H1 (cell line): Measurements from ENCODE around the gene LRRC72. TPM values are rescaled to one million over a fixed set of nuclear protein-coding genes. Genes with fewer than 3 reads are reported as not detected.
"Not testable (repeated sequence)": the region's sequence is repeated elsewhere in the genome, so short reads cannot be mapped to it uniquely, and the experiment has no call there.

ENCODE experiments used
- CTCF ChIA-PET: fragments of 300-600 bp; sonication (Branson Sonifier 250); formaldehyde crosslinking; loops from one replicate; lab custom pipeline; 2021; ENCODE audit not compliant: partially characterized antibody; lab: Charles Lee
- POLR2A ChIA-PET: fragments of 300-600 bp; sonication (Branson Sonifier 250); formaldehyde crosslinking; loops from one replicate; lab custom pipeline; 2021; ENCODE audit warnings: inconsistent platforms; ENCODE audit not compliant: partially characterized antibody; lab: Charles Lee
- DNase-seq, 2 experiments: peaks; one replicate each; pipeline versions ENCODE4 v3.0.0 to v3.0.0-alpha.2; 2010 to 2022; ENCODE audit warnings: low spot score in 2 of 2, low read depth in 1 of 2, mixed read lengths in 1 of 2
- FAIRE-seq: peaks from 2 replicates; lab custom pipeline; 2011; peaks lifted over from hg19 to GRCh38; lab: Jason Lieb, UNC
- H2AFZ ChIP-seq: 2 replicates; pipeline ENCODE4 v1.8.1; 2012; ENCODE audit warnings: low read length, inconsistent platforms
- H2AK5ac ChIP-seq: 2 replicates; pipeline ENCODE4 v1.6.1; 2013; ENCODE audit warnings: low read depth, low read length
- H2BK120ac ChIP-seq: replicated peaks from 2 replicates; pipeline ENCODE3; 2013; ENCODE audit warnings: low read depth, low read length, inconsistent platforms
- H2BK12ac ChIP-seq: 2 replicates; pipeline ENCODE4 v1.6.1; 2013; ENCODE audit warnings: low read depth, low read length
- H2BK15ac ChIP-seq: 2 replicates; pipeline ENCODE4 v1.6.1; 2013; ENCODE audit warnings: low read length
- H2BK20ac ChIP-seq: 2 replicates; pipeline ENCODE4 v1.6.1; 2013; ENCODE audit warnings: low read length
- H2BK5ac ChIP-seq: 2 replicates; pipeline ENCODE4 v1.6.1; 2013; ENCODE audit warnings: low read depth, low read length
- H3K14ac ChIP-seq: 2 replicates; pipeline ENCODE4 v1.6.1; 2013; ENCODE audit warnings: inconsistent platforms; ENCODE audit not compliant: insufficient read length
- H3K18ac ChIP-seq: 2 replicates; pipeline ENCODE4 v1.6.1; 2013; ENCODE audit warnings: low read length; ENCODE audit errors: extremely low read depth
- H3K23ac ChIP-seq: 2 replicates; pipeline ENCODE4 v1.6.1; 2013; ENCODE audit warnings: inconsistent platforms; ENCODE audit not compliant: insufficient read length
- H3K23me2 ChIP-seq: 2 replicates; pipeline ENCODE4 v1.6.1; 2013; ENCODE audit warnings: low read depth, low read length
- H3K27ac ChIP-seq: 2 replicates; pipeline ENCODE4 v1.6.1; 2011; ENCODE audit warnings: low read depth, low read length, inconsistent platforms
- H3K27me3 ChIP-seq, 4 experiments: replicated peaks in 1 of 4; 1 replicate in 1 of 4; 2 replicates in 3 of 4; pipeline versions ENCODE4 v1.6.1 to v1.8.1; 2011 to 2013; ENCODE audit warnings: low read length in 3 of 4, mild to moderate bottlenecking in 3 of 4, inconsistent platforms in 2 of 4, mixed read lengths in 2 of 4, moderate library complexity in 1 of 4; ENCODE audit not compliant: control insufficient read depth in 3 of 4, insufficient read depth in 3 of 4; ENCODE audit errors: extremely low read depth in 1 of 4
- H3K36me3 ChIP-seq, 4 experiments: 2 replicates each; pipeline versions ENCODE4 v1.6.1 to v1.8.1; 2011 to 2013; ENCODE audit warnings: mild to moderate bottlenecking in 4 of 4, low read length in 3 of 4, moderate library complexity in 2 of 4, control low read depth in 1 of 4, inconsistent platforms in 1 of 4; ENCODE audit not compliant: insufficient read depth in 4 of 4, control insufficient read depth in 2 of 4
- H3K4ac ChIP-seq: replicated peaks from 2 replicates; pipeline ENCODE3; 2013; ENCODE audit warnings: low read length, low read depth, mixed read lengths, inconsistent platforms; ENCODE audit not compliant: insufficient read length
- H3K4me1 ChIP-seq, 4 experiments: replicated peaks in 1 of 4; 1 replicate in 1 of 4; 2 replicates in 3 of 4; pipeline versions ENCODE4 v1.6.1 to v1.8.1; 2011 to 2013; ENCODE audit warnings: low read length in 3 of 4, inconsistent platforms in 2 of 4, mixed read lengths in 1 of 4; ENCODE audit not compliant: insufficient read depth in 4 of 4, control insufficient read depth in 3 of 4
- H3K4me2 ChIP-seq, 2 experiments: 2 replicates each; pipeline versions ENCODE4 v1.6.1 to v1.8.1; 2011 to 2013; ENCODE audit warnings: low read depth in 2 of 2, low read length in 2 of 2, control low read depth in 1 of 2, inconsistent platforms in 1 of 2, mild to moderate bottlenecking in 1 of 2; ENCODE audit not compliant: insufficient read depth in 1 of 2
- H3K4me3 ChIP-seq, 4 experiments: fragments of 200-600, 300-600 bp in 1 of 4; sonication (generic), shearing (Covaris generic), sonication (Bioruptor Twin) in 1 of 4; 2 replicates each; pipeline versions ENCODE4 v1.5.1 to v1.8.1; 2011 to 2016; ENCODE audit warnings: low read length in 4 of 4, low read depth in 3 of 4, control low read depth in 2 of 4, inconsistent platforms in 2 of 4, mild to moderate bottlenecking in 2 of 4, mixed read lengths in 1 of 4, moderate library complexity in 1 of 4; ENCODE audit not compliant: insufficient read depth in 2 of 4; ENCODE audit errors: extremely low read depth in 1 of 4
- H3K56ac ChIP-seq: replicated peaks from 2 replicates; pipeline ENCODE3; 2013; ENCODE audit warnings: low read depth, mild to moderate bottlenecking, mixed read lengths, low read length, inconsistent platforms; ENCODE audit not compliant: insufficient read length
- H3K79me1 ChIP-seq: 2 replicates; pipeline ENCODE4 v1.6.1; 2013; ENCODE audit warnings: low read depth, low read length, control low read depth
- H3K79me2 ChIP-seq, 2 experiments: 2 replicates each; pipeline versions ENCODE4 v1.6.1 to v1.8.1; 2012 to 2013; ENCODE audit warnings: low read length in 2 of 2, mild to moderate bottlenecking in 2 of 2, inconsistent platforms in 1 of 2; ENCODE audit not compliant: insufficient read depth in 2 of 2, control insufficient read depth in 1 of 2
- H3K9ac ChIP-seq, 4 experiments: replicated peaks in 1 of 4; 1 replicate in 1 of 4; 2 replicates in 3 of 4; pipeline versions ENCODE4 v1.6.1 to v1.8.1; 2011 to 2013; ENCODE audit warnings: low read depth in 3 of 4, low read length in 3 of 4, control low read depth in 2 of 4, mild to moderate bottlenecking in 2 of 4, moderate library complexity in 2 of 4, inconsistent platforms in 1 of 4; ENCODE audit errors: extremely low read depth in 1 of 4
- H3K9me3 ChIP-seq, 2 experiments: 2 replicates each; pipeline versions ENCODE4 v1.6.1 to v1.8.1; 2012 to 2013; ENCODE audit warnings: mild to moderate bottlenecking in 2 of 2, moderate library complexity in 2 of 2, control low read depth in 1 of 2, inconsistent platforms in 1 of 2, low read depth in 1 of 2, low read length in 1 of 2, mixed read lengths in 1 of 2; ENCODE audit not compliant: insufficient read depth in 2 of 2
- H4K20me1 ChIP-seq, 2 experiments: replicated peaks in 1 of 2; 2 replicates each; pipeline versions ENCODE3 to v1.8.1; 2011 to 2013; ENCODE audit warnings: inconsistent platforms in 2 of 2, low read length in 2 of 2, mild to moderate bottlenecking in 1 of 2; ENCODE audit not compliant: insufficient read depth in 2 of 2, control insufficient read depth in 1 of 2
- H4K5ac ChIP-seq: 2 replicates; pipeline ENCODE4 v1.6.1; 2013; ENCODE audit warnings: low read length, low read depth, mixed read lengths, inconsistent platforms; ENCODE audit not compliant: insufficient read length
- H4K8ac ChIP-seq: 2 replicates; pipeline ENCODE4 v1.8.0; 2013; ENCODE audit warnings: mild to moderate bottlenecking, moderate library complexity, low read length, inconsistent platforms; ENCODE audit not compliant: insufficient read depth; ENCODE audit errors: extremely low read depth
- H4K91ac ChIP-seq: replicated peaks from 2 replicates; pipeline ENCODE3; 2013; ENCODE audit warnings: low read length, mixed read lengths, inconsistent platforms; ENCODE audit not compliant: insufficient read length
- WGBS, 2 experiments: shearing (Covaris generic) in 1 of 2; methylation state at CpG; one replicate each; pipeline versions ENCODE4 v1.1.6 to v1.1.7; 2013 to 2015; ENCODE audit warnings: low lambda C conversion rate in 2 of 2, mixed read lengths in 2 of 2, inconsistent platforms in 1 of 2, low coverage in 1 of 2, missing lambda C conversion rate in 1 of 2; ENCODE audit not compliant: insufficient replicate concordance in 2 of 2, insufficient coverage in 1 of 2, insufficient read length in 1 of 2; ENCODE audit errors: extremely low coverage in 1 of 2, missing lambda C conversion rate in 1 of 2; 5-methylcytosine and 5-hydroxymethylcytosine counted together
- polyA plus RNA-seq, 7 experiments: library from polyadenylated mRNA; depleted of rRNA in 3 of 7; stranded (reverse) in 5 of 7; unstranded in 2 of 7; fragments of >200 nt in 5 of 7; fragments of 200-250 nt in 2 of 7; gene quantifications; 1 replicate in 5 of 7; 2 replicates in 1 of 7; 4 replicates in 1 of 7; pipeline versions ENCODE4 v1.2.1 to v1.2.3, GENCODE V29; 2011 to 2013; ENCODE audit warnings: missing spikeins in 2 of 7, mixed read lengths in 2 of 7
- total RNA-seq: library from RNA; stranded (reverse); fragmentation: NEBNext Ultra II Directional; extraction: Animal tissue kit (Norgen Biotek cat#: 25700); gene quantifications from 2 replicates; pipeline ENCODE4 v1.2.1, GENCODE V29; 2021

Gene LRRC72
- total and polyA plus RNA-seq, 2 of the 8 experiments (the other 6 are each of a cell fraction or from before 2014, with no cell fraction given): not detected

DNA sequence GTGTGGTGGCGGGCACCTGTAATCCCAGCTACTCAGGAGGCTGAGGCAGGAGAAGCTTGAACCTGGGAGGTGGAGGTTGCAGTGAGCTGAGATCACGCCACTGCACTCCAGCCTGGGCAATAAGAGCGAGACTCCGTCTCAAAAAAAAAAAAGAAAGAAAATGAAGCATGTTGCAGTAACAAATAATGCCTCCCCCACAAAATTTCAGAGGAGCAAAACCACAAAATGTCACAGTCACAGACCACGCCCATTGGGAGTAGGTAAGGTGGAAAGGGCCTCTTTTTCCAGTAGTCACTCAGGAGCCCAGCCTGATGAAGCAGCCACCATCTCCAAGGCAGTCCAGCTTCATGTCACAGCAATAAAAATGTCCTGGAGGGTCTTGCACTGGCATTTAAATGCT is 20.2 kb upstream of the LRRC72 start:
- H3K9ac ChIP-seq, DNase-seq, H2BK120ac ChIP-seq, H3K27me3 ChIP-seq, H3K36me3 ChIP-seq, H3K4me3 ChIP-seq, H3K56ac ChIP-seq, H2BK15ac ChIP-seq, H2AK5ac ChIP-seq, H2BK5ac ChIP-seq, H3K18ac ChIP-seq, H3K9me3 ChIP-seq, H3K27ac ChIP-seq, H3K14ac ChIP-seq, H2BK12ac ChIP-seq, H4K20me1 ChIP-seq, FAIRE-seq, H2AFZ ChIP-seq, H3K23me2 ChIP-seq, H3K79me1 ChIP-seq, H2BK20ac ChIP-seq, H3K79me2 ChIP-seq, H4K8ac ChIP-seq, H3K4ac ChIP-seq, H3K4me2 ChIP-seq, H3K23ac ChIP-seq, POLR2A ChIA-PET, H4K91ac ChIP-seq, H4K5ac ChIP-seq, H3K4me1 ChIP-seq: not testable (repeated sequence)
- CTCF ChIA-PET: interaction anchor here (0.6 kb wide), 2 partner anchors 422 to 1125 kb away, joined by 3 read pairs; no protein-coding TSS in a partner anchor
- 85% methylated on average over 4 of the region's 5 CpGs; no CpG with 5 or more reads in 1 of the 2 experiments for WGBS, 2 experiments
